ENCODE data around the gene HLF.

- TF ChIP-seq EP300 (IDR thresholded peaks at IDR 0.05; ENCODE audit: low read depth) (no peak), POLR2A (IDR thresholded peaks at IDR 0.05) (no peak), CTCF (IDR thresholded peaks at IDR 0.05) (no peak)
Measured at GRCh38 chr17:55360971-55361370, 96.2 kb downstream of the HLF start.
